ENCODE data around the gene C1orf174.

Gene C1orf174

DNA sequence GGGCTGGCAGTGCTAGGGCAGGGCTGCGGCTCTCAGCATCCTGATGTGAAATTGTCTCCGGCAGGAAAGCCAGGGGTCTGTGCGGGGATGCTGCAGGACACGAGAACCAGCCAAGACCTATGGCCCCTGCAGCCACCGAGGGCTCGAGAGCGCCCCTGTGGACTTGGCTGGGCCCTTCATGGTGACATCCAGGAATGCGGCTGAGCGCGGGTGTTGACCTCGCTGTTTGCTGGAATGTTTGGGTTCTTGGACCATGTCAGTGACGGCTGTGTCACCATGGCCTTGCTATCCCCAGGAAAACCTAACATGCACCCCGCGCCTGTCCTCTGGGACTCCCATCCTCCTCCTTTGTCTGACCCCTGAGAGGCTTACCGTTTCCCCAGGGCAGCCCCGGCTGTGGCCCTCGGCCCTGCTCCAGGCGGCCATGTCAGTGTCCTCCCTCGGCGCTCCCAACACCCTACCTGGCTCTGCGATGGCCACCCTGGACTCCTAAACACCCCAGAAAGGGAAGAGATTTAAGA, 14.3 kb upstream of the C1orf174 start:
- DNase-seq (ENCODE audit: low read depth), result no peak
- TF ChIP-seq, protein P1, sequence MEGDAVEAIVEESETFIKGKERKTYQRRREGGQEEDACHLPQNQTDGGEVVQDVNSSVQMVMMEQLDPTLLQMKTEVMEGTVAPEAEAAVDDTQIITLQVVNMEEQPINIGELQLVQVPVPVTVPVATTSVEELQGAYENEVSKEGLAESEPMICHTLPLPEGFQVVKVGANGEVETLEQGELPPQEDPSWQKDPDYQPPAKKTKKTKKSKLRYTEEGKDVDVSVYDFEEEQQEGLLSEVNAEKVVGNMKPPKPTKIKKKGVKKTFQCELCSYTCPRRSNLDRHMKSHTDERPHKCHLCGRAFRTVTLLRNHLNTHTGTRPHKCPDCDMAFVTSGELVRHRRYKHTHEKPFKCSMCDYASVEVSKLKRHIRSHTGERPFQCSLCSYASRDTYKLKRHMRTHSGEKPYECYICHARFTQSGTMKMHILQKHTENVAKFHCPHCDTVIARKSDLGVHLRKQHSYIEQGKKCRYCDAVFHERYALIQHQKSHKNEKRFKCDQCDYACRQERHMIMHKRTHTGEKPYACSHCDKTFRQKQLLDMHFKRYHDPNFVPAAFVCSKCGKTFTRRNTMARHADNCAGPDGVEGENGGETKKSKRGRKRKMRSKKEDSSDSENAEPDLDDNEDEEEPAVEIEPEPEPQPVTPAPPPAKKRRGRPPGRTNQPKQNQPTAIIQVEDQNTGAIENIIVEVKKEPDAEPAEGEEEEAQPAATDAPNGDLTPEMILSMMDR (conservative IDR thresholded peaks at IDR 0.05; ENCODE audit: control insufficient read depth, insufficient read depth, low read depth, low read length), result no peak
- no peak overlapping the region for H3K4me3 ChIP-seq (ENCODE audit: control insufficient read depth, low read depth, low read length)

DNA sequence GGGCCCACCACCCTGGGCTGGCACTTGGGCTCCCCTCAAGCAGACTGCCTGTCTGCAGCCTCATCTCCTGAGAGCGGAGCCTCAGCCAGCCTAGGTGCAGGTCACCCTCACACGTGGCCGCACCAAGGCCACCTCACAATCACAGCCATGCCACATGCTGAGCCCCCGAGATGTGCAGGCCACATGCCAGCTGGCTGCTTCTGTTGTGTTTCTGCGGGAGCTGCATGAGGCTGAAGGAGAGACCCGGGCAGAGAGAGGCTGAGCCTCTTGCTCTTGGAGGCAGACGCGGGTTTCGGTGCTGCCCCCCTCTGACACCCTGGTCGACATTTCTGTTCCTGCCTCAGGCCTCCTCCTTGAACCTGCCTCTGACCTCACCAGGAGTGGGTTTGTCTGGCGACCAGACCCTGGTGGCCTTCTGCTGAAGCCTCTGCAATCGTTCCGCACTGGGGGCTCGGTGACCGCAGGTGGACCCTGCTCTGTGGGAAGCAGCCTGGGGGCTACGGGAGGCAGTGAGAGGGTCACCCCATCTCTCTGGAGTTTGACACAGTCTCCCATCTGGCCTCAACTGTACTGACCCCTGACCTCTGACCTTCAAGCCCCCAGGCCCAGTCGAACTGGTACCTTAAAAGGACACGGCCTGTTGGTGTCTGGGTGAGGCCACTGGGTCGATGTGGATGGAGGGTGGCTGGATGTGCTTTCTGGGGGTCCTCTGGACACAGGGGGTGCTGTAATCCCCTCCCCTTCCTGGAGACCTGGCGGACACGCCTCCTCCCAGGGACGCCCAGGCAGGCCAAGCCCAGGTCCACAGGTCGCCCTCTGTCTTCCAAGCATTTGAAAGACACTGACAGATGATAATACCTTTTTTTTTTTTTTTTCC, 13.0 kb upstream of the C1orf174 start:
- TF ChIP-seq, protein P1 (conservative IDR thresholded peaks at IDR 0.05; ENCODE audit: control insufficient read depth, insufficient read depth, low read depth, low read length), result no peak
- DNase-seq (ENCODE audit: low read depth), result no peak
- H3K4me3 ChIP-seq (ENCODE audit: control insufficient read depth, low read depth, low read length), result no peak overlapping the region

DNA sequence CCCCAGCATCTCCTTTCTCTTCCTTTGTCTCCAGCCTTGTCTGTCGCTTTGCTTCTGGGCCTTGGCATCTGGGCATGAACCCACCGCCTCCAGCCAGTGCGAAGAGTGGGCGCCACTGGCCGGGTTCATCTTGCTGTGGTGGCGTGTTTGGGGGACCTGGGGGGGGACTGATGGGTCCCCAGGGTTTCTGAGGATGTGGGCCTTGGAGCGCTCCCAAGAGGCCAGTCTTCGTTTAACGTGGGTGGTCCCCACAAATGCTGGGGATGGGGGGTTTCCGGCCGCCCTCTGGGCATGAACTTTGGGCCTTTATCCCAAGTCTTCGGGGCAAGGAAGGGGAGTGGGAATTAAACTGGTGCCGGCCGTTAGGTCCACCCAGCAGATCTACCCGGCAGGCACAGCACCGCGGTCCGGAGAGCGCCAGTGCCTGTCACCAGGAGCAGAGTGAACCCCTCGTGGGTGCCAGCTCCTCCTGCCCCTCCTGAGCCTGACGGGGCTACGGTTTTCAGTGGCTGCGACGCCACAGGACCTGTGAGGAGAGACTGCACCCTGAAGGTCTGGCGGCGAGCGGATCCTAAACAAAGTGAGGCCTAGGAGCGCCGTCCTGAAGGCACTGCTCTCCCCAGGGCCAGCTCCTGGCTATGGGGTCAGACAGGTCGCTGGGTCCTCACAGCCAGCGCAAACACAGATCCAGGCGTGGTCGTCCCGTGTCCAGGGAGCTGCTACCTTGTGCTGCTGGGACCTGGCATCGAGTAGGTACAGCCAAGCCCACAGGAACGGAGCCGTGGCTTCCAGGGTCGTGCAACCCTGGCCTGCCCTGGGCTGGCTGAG, 12.1 kb upstream of the C1orf174 start:
- TF ChIP-seq, protein P1 (conservative IDR thresholded peaks at IDR 0.05; ENCODE audit: control insufficient read depth, insufficient read depth, low read depth, low read length), result no peak
- no peak overlapping the region for H3K4me3 ChIP-seq (ENCODE audit: control insufficient read depth, low read depth, low read length)
- DNase-seq (ENCODE audit: low read depth), result no peak

DNA sequence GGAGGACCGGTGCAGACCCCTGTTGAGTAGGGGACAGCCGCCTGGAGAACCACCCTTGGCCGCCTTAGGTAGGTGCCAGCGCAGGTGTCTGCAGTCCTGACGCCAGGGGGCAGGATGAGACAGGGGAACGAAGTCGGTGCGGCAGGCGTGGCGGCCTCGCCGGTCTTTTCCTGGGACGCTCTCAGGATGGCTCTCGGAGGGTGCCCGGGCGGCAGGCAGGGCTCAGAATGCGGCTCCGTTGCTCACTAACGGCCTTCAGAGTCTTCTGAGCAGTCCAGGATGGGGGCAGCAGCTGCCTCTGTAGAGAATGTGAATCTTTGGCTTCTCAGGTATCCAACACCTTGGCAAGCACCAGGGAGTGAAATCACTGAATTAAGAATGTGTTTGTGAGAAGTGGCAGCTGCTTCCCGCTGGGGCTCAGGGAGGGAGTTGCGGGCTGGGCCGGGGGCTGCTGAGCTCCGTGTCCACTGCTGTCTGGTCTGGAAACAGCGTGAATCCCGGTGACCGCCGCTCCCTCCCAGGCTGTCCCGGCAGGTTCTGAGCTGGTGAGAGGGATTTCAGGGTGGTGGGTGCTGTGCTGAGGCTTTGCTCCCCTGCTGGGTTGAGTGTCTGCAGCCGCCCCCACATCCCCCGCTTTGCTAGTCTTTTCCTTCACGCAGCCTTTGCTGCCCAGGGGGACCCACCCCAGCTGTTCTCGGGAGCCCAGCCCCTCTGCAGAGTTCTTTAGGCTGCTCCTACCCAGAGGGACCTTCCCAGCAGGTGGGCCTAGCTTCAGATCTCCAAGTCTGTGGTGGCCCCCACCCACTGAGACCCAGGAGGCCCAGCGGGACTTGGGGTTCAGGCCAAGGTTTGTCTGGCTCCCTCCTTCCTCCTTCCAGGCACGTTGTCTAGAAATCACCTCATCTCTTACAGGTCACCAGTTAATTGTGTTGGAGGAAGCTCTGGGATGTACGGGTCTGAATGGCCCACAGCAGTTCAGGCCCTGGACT, 11.1 kb upstream of the C1orf174 start:
- DNase-seq (ENCODE audit: low read depth), result peak; percentile 41
- TF ChIP-seq, protein P1 (conservative IDR thresholded peaks at IDR 0.05; ENCODE audit: control insufficient read depth, insufficient read depth, low read depth, low read length), result peak; percentile 49
- no peak overlapping the region for H3K4me3 ChIP-seq (ENCODE audit: control insufficient read depth, low read depth, low read length)

DNA sequence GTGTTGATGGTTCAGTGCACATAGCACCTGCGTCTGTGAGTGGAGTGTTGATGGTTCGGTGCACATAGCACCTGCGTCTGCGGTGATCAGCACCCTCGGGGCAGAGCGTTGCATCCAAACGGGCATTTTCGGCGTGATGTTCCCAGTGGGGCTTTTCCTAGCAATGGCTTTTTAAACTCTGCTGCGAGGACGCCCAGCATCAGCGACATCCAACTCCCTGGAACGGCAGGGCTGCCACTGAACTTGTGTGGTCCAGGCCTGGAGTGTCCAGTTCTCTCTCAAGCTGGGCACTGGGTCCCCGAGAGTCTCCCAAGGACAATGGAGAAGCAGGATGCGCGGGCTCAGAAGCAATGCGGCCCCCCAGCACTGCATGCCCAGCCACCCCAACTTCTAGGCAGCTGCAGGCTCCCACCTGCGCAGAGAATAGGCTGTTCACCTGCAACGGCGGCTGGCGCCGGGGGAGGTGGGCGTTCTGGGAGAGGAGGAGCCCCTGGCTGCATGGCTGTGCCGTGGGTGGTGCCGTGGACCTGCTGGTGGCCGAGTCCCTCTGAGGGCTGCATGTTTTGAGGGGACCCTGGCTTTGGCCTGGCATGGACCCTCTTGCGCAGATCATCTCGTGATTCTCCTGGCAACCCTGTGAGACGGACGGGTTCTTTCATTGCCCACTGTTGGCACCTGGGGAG, 10.1 kb upstream of the C1orf174 start:
- TF ChIP-seq, protein P1 (conservative IDR thresholded peaks at IDR 0.05; ENCODE audit: control insufficient read depth, insufficient read depth, low read depth, low read length), result no peak
- H3K4me3 ChIP-seq (ENCODE audit: control insufficient read depth, low read depth, low read length), result no peak overlapping the region
- no peak for DNase-seq (ENCODE audit: low read depth)
